Left hindlimb (tissue), 1 donor: ENCODE measurements around the gene NAA25.
"Not testable (repeated sequence)": the region's sequence is repeated elsewhere in the genome, so short reads cannot be mapped to it uniquely, and the experiment has no call there.

Source experiments
- DNase-seq: peaks from one replicate; pipeline ENCODE4 v3.0.0-alpha.2; 2018

Gene NAA25

DNA sequence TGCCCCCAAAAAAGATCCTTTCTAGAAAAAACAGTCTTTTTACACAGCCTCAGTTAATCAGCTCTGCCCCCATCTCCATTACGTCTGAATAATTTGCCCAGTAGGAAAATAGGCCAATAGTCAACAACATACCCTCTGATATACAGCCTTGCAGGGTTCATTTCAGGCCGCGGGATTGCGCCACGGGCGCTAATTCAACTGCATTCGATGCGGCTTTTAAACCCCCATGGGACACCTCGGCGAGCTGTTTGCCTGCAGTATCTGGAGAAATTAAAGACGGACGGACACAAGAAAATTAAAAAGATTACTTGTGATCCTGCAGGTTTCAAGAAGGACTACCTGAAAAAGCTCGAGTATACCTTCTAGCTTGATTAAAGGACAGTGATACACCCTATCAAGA lies 59.2 kb downstream of the NAA25 start:
- no peak for DNase-seq

- no peak for DNase-seq
These were observed 62.6 kb downstream of the NAA25 start for GRCh38 chr12:112046003-112046402.

- DNase-seq = not testable (repeated sequence)
These were observed 72.0 kb downstream of the NAA25 start for GRCh38 chr12:112036614-112037013.

- DNase-seq = no peak
These were observed 73.3 kb downstream of the NAA25 start for GRCh38 chr12:112035219-112035785.

GRCh38 chr12:112032292-112032691 lies 76.3 kb downstream of the NAA25 start:
- DNase-seq = no peak

GRCh38 chr12:112031472-112031871 lies 77.1 kb downstream of the NAA25 start:
- DNase-seq = no peak

DNA sequence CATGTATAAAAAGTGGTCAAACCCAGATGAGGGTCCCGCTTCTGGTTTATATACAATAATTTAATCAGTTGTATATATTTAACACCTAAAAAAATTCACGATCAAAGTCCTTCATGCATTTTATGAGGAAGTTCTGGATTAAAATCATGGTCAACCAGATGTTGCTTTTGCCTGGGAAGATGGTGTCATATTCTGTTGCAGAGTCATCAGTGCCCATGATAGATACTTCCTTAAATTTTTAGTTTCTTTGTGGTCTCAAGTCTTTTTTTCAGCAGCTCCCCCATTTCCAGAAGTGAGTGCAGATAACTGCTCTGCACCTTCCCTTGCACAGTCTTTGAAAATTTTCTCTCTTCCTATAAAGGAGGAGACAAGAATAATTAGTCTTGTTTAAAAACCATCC lies 79.3 kb downstream of the NAA25 start:
- no peak for DNase-seq

GRCh38 chr12:112025808-112026375 lies 82.7 kb downstream of the NAA25 start:
- no peak for DNase-seq

DNA sequence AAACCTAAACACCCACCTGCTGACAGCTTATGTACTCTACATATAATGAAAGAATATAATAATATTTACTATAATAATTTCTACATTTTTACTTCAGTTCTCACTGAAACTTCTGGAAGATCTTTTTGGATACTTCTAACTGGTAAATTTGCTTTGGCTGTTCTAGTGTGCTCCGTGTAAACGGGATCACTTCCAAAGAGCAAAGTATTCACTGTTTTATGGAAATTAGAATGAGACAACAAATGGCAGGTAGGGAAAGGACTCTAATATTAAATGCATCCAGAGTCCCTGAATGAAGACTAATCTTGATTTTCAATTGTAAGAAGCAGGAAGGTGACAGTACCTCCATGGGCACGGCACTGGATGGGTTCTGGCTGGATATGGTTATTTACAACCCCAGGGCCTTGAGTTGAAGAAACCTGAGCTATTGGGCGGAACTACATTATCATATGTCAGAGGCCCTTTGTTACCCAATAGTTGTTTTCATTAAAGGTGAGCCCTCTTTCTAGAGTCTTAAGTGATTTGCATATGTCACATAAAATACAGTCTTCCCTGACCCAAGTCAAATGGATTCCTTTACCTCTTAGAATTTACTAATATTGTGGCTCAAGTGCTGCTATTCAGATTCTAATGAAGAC lies 84.7 kb downstream of the NAA25 start:
- no peak for DNase-seq

- no peak for DNase-seq
These were observed 86.2 kb downstream of the NAA25 start for GRCh38 chr12:112022241-112023016.

DNA sequence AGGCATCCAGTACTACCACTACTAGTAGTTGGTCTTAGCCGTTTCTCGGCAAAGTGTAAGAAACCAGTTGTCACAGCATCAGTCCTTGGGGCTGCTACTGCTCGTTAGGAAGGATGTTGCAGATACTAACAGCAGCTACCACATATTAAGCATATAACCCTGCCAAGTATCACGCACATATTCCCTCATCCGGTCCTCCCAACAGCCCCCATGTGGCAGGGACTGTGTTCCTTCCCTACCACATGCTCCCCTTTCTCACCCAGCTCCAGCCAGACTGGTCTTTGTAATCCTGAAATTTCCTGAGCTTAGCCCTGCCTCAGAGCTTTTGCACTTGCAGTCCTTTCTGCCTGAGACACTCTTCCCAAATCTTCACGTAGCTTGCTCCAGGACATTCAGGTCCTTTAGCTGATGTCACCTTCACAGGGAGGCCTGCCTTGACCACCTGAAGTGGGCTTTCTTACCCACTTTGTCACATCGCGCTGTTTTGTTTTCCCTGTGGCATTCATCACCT lies 87.6 kb downstream of the NAA25 start:
- DNase-seq = no peak

- DNase-seq = no peak
These were observed 89.9 kb downstream of the NAA25 start for GRCh38 chr12:112018571-112019237.

DNA sequence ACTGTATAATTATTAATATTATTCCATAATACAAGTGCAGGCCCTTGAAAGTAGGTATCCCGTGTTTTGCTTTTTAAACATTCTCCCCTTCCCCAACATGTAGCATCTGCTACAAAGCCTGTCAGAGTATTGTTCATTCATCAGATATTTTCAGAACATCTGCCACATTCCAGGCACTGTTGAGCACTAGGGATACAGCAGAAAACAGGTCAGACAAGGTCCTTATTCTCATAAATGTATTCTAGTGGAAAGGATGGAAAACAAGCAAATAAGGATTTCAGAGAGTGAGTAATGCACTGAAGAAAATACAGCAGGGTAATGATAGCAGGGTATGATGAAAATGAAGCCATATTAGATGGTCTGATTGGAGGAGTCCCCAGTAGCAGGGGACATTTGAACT lies 91.5 kb downstream of the NAA25 start:
- DNase-seq = no peak

DNA sequence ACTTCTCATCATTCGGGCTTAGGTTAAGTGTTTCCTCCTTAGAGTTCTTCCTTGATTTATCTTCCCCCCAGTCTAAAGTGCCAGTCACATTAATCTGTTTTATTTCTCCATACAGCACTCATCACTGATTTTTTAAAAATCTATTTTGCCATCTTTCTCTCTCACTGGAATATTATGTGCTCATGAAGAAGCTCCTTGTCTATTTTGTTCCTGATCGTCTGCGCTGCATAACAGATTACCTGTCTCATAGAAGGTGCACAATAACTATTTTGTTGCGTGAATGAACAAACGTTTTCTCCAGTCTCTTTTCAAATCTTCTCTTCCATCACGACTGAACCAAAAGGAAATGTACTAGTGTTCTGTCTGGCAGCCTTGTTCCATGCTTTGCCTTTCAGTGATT lies 92.6 kb downstream of the NAA25 start:
- no peak for DNase-seq

GRCh38 chr12:112013601-112014402 lies 94.8 kb downstream of the NAA25 start:
- peak; percentile 39 for DNase-seq

GRCh38 chr12:112012775-112013600 lies 95.6 kb downstream of the NAA25 start, which contains the start of the genes ERP29 and TMEM116:
TSS of gene ERP29 (plus strand) at chr12:112013426. CDS start at chr12:112013466, 40 bp downstream.
TSS of gene TMEM116 (minus strand) at chr12:112013165. CDS start at chr12:112005270, 7,895 bp downstream.
- peak; percentile 100 for DNase-seq

DNA sequence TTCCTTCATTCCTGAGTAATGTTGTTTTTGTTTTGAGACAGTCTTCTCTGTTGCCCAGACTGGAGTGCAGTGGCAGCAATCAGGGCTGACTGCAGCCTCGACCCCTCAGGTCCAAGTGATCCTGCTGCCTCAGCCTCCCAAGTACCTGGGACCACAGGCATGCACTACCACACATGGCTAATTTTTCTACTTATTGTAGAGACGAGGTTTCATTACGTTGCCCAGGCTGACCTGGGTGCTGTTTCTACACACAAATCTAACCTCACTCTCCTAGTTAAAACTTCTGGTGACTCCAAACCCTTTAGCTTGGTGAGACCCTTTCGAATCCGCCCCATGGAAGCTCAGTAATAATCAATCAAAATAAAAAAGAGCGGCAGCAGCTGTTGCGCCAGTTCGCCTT lies 96.9 kb downstream of the NAA25 start:
- DNase-seq = no peak

DNA sequence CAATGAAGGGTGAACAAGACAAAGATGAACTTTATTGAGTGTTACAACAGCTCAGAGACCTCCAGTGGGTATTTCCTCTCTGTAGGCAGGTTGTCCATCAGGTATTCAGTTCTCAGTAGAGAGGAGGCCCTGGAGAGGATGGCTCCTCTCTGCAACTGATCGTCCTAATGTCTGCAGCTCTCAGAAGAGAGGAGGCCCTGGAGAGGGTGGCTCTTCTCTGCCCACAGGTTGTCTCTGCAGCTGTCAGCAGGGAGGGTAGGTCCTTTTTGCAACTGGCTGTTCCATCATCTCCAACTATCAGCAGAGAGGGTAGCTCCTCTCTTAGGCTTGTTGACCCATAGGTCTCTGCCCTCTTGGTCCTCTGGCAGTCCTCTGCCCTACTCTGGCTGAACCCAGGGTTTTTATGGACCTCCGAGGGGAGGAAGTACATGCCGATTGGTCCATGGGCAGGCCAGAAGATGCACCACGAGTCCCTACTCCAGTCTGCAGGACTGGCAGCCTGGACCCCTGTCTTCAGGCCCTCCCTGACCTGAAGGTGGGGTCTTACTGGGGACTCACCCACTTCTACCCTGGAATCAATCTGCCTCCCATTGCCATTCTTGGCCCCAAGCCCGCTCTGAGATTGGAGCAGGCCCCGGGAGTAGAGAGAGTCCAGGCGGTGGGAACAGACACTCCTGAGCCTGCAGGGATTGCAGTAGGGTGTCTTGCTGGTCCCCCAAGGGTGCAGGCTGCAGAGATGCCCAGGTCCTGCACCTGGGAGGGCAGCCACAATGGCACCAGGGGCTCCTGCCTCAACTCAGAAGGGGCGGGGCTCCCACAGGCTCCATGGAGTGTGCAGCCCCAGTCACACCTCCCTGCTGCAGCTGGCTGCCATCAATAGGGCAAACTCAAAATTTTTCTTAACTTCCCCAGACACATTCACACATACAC lies 97.9 kb downstream of the NAA25 start:
- no peak for DNase-seq

DNA sequence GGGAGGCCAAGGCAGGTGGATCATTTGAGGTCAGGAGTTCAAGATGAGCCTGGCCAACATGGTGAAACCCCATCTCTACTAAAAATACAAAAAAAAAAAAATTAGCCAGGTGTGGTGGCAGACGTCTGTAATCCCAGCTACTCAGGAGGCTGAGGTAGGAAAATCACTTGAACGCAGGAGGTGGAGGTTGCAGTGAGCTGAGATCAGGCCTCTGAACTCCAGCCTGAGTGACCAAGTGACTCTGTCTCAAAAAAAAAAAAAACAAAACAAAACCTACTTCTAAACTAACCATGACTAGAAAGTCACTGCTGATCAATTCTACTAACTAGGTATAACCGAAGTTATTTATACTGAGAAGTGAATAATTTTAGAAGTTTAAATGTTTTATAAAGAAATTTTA lies 99.0 kb downstream of the NAA25 start:
- DNase-seq = not testable (repeated sequence)

GRCh38 chr12:112008918-112009317 lies 99.7 kb downstream of the NAA25 start:
- DNase-seq = no peak
